Measurements from ENCODE around the gene WDHD1.
"Not testable (repeated sequence)": the region's sequence is repeated elsewhere in the genome, so short reads cannot be mapped to it uniquely, and the experiment has no call there.

Gene WDHD1

DNA sequence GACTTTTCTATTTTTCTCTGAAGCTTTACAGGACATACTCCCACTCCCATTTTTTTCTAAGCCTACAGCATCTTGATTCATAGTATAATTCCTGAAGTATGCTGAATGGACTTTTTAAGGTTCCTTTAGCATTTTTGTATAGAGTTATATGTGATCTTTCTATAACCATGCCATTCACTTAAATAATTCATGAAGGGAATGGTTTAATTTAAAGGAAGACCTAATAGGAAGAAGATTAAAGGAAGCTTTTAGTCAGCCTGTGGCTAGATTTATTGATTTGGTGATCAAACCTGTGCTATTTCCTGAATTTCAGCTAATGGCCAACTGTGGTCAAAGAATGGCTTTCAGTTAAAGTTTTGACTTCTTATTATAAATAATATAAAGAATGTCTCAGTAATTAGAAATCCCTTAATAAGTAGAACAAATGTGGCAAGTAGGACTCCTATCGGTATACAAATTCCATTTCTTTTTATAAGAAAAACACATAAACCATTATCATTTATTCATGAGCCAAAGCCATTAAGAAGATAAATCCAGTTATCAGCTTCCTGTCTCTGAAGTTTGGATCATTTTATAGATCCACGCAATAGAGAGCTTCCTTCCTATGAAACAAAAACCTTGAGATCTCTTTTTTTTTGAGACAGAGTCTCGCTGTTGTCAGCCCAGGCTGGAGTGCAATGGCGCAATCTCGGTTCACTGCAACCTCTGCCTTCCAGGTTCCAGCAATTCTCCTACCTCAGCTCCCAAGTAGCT, 20.6 kb upstream of the WDHD1 start:
- DNase-seq, result no peak

DNA sequence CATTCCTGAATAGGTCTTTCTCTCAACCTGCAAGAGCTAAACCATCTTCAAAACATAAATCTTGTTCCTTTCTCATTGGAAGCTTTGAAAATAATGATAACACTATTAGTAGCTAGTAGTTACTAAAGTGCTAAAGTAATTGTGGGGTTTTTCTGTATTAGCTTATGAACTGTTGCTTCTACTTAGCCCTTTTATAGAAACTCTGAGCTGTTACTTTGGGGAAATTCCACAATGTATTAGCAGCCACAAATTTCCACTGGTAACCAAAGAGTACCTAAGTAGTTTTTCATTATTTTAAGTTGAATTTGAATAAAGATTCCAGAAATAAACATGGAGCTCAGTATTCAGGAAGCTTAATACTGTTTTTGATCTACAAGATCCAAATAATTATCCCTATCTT, 18.2 kb upstream of the WDHD1 start:
- no peak for DNase-seq

DNA sequence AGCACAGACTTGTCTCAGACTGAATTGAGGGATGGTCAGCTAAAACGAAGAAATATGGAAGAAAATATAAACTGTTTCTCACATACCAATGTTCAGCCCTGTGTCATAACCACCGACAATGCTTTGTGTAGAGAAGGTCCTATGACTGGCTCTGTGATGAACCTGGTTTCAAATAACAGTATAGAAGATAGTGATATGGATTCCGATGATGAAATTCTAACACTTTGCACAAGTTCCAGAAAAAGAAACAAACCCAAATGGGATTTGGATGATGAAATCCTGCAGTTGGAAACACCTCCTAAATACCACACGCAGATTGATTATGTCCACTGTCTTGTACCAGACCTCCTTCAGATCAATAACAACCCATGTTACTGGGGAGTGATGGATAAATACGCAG, 16.6 kb upstream of the WDHD1 start:
- no peak for DNase-seq

DNA sequence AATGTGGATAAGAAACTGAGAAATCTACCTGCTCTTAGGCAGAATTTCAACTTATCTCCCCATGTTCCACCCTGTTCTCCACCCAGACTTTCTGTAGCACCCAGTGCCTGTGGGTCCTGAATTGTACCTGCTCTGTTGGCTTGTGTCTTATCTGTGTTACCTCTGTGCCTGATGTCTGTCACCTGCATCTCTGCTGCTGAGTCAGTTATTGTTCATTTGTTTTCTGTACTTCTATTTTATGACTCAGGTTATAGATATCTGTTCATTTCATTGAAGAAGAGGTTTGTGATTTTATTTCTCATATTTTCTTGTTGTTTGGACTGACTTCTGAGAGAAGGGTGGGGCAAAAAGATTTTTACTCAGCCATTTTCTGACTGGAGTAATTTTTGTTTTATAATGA, 11.8 kb upstream of the WDHD1 start:
- no peak for DNase-seq

DNA sequence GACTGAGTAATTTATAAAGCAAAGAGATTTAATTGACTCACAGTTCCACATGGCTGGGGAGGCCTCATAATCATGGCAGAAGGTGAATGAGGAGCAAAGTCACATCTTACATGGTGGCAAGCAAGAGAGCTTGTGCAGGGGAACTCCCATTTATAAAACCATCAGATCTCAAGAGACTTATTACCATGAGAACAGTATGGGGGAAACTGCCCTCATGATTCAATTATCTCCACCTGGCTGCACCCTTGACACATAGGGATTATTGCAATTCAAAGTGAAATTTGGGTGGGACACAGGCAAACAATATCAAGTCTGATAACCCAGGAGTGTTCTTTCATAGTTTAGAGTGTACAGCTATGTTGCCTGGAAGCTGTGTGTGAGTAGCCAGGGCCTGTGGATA, 11.1 kb upstream of the WDHD1 start:
- DNase-seq, result not testable (repeated sequence)

DNA sequence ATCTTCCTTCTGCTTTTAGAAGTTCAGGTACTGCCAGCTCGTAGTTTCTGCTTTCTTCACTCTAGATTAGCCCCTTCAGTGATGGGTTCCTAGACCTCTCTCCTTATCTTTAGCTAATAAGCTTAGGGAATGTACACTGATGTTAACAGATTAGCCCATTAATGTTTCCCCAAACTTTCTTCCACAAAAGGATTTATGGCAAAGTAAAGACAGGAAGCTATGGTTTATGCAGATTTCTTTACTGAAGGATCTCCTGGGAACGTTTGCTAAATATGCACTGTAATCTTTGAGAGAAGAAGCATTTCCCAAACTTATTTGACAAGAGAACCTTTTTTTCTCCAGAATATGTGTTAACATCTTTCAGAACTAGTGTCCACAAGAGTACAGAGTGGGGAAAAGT, 4.3 kb upstream of the WDHD1 start:
- no peak for DNase-seq

DNA sequence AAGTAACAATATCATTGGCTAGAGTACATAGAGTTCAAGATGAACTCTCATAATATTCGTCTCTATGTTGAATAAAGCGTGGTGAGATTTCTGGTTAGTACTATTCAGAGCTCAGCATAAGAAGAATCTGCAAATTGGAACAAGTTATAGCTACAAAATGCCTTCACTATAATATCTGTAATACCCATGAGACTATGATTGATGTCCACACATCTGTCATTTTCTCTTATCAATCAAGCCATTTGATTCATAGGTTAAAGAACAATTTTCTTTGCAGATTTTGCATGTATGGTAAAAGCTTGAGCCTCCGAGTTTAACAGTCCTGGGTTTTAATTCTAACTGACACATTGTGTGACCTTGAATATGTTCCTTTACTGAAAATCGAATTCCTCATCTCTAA, 1.6 kb upstream of the WDHD1 start:
- no peak for DNase-seq

DNA sequence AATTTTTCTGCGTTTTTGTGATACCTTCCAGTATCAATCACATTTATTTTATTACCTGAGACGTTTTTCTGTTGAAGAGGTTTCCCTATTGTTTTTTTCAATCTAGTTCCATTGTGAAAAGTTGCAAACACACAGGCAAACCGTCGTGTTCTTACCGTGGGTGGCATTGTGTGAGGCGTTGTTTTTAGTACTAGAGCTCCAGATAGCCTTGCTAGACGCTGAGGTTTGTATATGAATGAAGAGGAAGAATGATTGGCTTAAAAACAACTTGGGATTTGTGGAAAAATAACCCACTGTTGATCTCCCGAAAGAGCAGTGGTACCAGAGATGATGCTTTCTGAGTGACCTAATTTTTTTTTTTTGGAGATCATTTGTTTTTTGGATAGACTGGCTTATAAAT, 1.2 kb upstream of the WDHD1 start:
- DNase-seq, result no peak

DNA sequence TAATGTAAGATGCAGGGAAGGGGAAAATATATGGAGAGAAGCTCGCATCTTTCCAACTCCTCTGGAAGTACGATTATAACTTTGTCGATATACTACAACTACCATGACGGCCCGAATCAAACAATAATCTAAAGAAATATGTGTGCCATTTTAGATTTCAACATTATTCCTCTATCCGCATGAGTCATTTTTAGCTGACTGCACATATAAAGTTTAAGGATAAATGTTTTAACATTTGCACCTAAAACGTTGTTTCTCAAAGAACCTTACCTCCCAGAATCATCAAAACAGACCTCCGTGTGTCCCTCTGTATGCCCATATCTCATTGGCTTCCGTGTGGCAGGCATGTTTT, 482 bp downstream of the WDHD1 start:
- DNase-seq, result no peak

DNA sequence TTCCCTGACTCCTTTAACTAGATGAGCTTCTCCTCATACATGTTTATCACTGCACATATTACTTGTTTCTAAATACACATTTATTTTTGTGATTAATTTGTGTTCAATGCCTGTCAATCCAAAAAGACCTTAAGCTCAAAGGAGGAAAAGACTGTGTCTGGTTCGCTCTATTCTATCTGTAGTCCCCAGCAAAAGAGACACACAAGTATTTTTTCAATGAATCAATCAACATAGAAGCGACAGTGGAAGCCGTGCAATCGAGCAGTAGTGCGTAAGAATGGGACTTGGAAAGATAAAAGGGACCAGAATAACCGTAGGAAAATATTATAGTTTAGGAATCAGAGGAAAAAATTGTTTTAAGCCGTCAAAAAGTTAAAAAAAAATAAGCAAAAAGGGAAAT, 951 bp downstream of the WDHD1 start:
- DNase-seq, result no peak

DNA sequence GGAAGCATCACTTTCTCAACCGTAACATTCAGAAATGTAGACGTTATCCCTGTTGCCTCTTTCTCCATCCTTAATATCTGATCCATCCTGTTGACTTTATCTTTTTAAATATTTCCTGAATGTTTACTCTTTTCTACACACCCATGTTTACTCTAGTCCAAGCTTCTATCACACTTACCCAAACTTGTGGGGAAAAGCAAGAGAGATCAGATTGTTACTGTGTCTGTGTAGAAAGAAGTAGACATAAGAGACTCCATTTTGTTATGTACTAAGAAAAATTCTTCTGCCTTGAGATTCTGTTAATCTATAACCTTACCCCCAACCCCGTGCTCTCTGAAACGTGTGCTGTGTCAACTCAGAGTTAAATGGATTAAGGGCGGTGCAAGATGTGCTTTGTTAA, 2.5 kb downstream of the WDHD1 start:
- DNase-seq, result not testable (repeated sequence)

DNA sequence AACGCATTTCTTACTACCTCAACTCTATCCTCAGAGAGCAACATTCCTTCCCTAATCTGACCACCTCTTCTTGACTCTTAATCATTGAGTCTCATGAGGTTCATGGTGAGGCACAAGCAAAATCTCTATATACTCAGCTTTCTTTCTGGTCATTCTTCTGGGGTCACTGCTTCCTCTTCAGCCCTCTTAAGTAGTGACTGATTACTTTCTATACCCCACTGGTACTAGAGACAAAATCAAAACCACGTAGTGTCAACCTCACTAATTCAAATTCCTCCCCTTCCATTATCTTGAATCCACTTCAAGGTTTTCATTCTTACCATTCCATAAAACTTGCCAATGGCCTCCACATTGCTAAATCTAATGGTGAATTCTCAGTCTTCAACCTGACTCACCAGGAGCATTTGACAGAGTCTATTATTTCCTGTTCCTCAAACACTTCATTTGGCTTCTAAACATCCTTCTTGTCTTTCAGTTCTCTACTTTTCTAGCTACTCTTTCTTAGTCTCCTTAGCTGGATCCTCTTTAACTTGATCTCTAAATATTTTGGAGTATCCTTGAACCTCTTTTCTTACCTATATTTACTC, 6.8 kb downstream of the WDHD1 start:
- DNase-seq, result no peak

DNA sequence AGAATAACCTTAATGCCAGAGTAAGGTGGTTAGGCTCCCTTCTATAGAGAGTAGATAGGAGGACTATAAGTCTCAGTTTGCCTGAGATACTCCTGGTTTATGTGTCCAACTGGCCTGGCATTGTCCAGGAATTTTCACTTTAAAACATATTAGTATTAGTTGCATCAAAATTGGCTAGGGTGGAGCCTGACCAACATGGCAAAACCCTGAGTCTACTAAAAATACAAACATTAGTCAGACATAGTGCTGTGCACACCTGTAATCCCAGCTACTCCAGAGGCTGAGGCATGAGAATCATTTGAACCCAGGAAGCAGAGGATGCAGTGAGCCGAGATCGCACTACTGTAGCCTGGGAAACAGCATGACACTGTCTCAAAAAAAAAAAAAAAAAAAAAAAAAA, 11.9 kb downstream of the WDHD1 start:
- no peak for DNase-seq

DNA sequence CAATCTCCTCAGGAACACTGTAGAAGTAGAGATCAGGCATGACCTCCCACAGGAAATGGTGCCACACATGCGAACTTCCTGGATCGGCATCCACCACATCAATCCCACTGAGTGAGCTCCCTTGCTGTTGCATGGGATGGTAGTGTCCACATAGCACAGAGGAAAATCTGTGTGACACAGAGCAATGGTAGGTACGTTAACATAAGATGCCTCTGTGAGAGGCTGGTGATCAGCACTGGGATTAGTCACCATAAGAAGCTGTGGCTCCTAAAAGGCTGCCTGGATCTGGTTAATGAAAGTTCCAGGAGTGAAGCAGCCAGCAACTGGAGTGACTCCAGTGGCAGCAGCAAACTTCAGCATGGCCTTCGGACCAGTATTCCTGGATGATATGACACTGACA, 21.8 kb downstream of the WDHD1 start:
- DNase-seq, result no peak

DNA sequence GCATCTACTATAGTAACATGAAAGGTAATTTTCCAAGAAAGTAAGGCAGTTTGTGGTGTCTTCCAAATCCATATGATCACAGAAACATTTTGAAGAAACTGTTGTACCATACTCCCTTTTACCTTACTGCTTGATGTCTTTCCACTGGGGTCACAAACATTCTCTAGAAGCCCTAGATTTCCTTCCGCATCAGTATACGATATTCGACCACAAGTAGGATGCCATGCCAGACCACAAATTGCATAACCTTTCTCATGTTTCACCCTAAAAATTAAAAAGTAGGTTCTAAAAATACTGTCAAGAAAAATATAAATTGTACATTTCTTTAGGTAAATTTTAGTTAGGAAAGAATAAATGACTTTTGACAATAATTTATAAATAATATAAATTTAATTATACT, 26.5 kb downstream of the WDHD1 start:
- DNase-seq, result no peak

DNA sequence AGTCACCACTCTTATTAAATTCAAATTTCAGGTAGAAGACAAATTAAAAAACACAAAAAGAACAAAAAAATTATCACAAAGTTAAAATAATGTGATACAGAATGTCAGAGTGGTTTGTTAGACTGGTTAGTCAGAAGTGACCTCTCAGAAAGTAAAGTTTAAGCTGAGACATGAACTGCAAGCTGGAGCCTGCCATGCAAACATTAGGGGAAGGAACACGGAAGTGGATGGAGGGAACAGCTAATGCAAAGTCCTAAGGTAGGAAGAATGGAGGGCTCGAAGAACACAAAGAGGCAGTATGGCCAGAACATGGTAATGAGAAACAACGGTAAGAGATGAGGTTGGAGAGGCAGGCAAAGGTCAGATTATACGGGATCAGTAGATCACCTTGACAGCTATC, 41.7 kb downstream of the WDHD1 start:
- DNase-seq, result no peak

DNA sequence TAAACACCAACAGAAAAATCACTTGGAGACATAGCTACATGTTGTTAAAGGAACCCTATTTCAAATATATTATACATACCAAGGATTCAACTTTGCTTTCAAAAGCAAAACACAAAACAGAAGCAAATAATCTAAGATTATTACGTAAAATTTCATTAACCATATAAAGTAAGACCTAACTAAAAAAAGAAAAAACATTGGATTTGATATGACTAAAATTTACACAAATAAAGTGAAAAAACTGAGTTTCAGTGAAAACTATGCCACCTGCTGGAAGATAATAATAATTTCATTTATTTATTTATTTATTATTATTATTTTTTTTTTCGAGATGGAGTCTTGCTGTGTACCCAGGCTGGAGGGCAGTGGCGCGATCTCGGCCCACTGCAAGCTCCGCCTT, 45.2 kb downstream of the WDHD1 start:
- no peak for DNase-seq

DNA sequence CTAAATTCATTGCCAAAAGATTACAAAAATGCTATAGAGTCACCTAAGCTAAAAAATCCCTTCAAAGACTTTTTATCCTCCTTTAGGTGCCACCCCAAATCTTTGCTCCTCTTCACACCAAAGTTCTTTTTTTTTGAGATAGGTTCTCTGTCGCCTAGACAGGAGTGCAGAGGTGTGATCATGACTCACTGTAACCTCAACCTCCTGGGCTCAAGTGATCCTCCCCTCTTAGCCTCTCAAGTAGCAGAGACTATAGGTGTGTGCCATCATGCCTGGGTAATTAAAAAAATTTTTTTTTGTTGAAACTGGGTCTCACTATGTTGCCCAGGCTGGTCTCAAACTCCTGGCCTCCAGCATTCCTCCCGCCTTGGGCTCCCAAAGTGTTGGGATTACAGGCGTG, 47.9 kb downstream of the WDHD1 start:
- no peak for DNase-seq

DNA sequence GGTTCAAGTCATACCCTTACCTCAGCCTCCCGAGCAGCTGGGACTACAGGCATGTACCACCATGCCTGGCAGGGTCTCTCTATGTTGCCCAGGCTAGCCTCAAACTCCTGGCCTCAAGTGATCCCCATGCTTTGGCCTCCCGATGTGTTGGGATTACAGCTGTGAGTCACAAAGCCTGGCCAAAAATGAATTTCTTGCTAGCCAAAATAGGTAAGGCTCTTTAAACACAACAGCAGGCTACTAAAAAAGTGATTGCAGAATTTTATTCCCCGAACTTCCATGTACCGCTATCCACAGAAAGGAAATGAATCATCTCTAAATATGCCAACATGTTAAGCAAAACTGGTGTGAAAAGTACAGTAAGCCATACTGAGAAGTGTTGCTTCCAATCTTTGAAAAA, 50.6 kb downstream of the WDHD1 start:
- no peak for DNase-seq

DNA sequence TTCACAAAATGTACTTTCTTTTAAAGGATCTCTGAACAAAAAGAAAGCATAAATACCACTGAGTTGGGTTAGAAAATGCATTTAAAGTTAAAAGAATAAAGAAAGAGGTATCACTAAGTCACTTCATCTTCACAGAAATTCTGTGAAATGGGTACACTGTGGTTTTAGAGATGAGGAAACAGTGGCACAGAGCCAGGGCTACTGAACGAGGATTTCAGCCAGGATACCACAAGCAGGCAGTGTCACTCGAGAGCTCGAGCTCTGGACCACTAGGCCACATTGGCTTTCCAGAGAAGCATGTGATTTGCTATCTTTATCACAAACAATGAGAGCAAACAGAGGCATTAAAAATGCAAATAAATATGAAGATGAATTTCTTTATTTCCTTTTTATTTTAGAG, 51.0 kb downstream of the WDHD1 start:
- DNase-seq, result no peak

DNA sequence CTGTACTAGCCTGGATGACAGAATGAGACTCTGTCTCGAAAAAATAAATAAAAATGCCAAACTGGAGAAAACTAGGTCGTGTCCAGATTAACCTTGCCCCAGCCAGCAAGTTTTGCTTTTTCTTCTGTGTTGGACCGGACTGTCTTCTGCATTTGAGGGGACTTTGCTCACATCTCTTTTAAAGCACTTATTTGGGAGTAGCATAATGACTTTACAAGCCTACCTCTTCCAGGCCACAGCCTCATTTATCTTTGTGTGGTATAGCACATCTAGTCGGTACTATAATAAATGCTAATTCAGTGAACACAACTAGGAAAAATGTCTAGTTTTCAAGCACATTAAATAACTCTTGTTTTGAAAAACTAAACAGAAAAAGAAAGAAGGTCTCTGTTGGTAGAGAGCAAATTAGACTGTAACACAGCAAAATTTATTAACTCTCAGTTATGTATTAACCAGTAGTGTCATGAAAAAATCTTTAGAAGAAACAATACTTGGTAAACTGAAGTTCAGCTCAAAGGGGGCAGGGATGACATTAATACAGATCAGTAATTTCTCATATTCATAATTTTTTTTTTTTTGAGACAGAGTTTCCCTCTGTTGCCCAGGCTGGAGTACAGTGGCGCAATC, 52.0 kb downstream of the WDHD1 start:
- no peak for DNase-seq

DNA sequence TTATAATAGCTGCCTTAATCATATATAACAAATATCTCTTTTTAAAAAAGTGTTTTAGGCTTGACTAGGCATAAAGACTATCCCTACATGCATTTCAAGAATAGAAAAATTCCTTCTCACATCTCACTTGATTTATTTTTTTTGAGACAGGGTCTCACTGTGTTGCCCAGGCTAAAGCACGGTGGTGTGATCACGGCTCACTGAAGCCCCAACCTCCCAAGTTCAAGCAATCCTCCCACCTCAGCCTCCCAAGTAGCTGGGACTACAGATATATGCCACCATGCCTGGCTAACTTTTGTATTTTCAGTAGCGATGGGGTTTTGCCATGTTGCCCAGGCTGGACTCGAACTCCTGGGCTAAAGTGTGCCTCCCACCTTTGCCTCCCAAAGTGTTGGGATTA, 59.4 kb downstream of the WDHD1 start:
- no peak for DNase-seq

DNA sequence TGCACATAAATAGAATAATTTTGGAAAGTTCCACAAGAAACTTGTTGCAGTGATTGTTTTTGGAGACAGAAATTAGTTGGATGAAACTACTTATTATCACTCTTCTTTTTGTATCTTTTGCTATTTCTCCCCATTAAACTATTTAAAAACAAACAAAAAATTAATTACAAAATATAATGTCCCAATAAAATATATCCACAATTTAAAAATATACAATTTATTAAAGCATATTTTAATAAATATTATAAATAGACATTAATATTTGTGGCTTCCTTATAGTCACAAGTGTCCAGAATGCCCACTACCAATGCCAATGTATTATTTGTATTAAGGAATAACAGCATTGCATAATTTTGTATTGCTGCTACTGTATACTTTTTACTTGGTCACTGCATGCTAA, 71.8 kb downstream of the WDHD1 start:
- no peak for DNase-seq

DNA sequence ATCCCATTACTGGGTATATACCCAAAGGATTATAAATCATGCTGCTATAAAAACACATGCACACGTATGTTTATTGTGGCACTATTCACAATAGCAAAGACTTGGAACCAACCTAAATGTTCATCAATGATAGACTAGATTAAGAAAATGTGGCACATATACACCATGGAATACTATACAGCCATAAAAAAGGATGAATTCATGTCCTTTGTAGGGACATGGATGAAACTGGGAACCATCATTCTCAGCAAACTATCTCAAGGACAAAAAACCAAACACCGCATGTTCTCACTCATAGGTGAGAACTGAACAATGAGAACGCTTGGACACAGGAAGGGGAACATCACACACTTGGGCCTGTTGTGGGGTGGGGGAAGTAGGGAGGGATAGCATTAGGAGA, 73.3 kb downstream of the WDHD1 start:
- DNase-seq, result not testable (repeated sequence)

DNA sequence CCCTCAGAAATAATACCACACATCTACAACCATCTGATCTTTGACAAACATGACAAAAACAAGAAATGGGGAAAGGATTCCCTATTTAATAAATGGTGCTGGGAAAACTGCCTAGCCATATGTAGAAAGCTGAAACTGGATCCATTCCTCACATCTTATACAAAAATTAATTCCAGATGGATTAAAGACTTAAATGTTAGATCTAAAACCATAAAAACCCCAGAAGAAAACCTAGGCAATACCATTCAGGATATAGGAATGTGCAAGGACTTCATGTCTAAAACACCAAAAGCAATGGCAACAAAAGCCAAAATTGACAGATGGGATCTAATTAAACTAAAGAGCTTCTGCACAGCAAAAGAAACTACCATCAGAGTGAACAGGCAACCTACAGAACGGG, 74.1 kb downstream of the WDHD1 start:
- not testable (repeated sequence) for DNase-seq

All from T1000 (cell line).